SJCRH30 (cell line): ENCODE results near the gene RBBP7. TPM values are rescaled to one million over a fixed set of nuclear protein-coding genes. Genes with fewer than 3 reads are reported as not detected.
A peak's percentile ranks its signal among the peaks of the same experiment; 100 is the strongest.

ENCODE experiments used
- DNase-seq, 2 experiments: peaks; one replicate each; pipeline ENCODE4 v3.0.0-alpha.2; 2015 to 2020
- H3K27ac ChIP-seq: fragments of 250-450 bp; sonication (Bioruptor Pico); 2 replicates; pipeline ENCODE4 v1.5.1; 2020; ENCODE audit warnings: mild to moderate bottlenecking, moderate library complexity
- H3K27me3 ChIP-seq: fragments of 250-450 bp; sonication (Bioruptor Pico); 2 replicates; pipeline ENCODE4 v1.5.1; 2020; ENCODE audit warnings: mild to moderate bottlenecking, moderate library complexity
- H3K36me3 ChIP-seq: fragments of 250-450 bp; sonication (Bioruptor Pico); 2 replicates; pipeline ENCODE4 v1.5.1; 2020; ENCODE audit warnings: mild to moderate bottlenecking, moderate library complexity
- H3K4me1 ChIP-seq: fragments of 250-450 bp; sonication (Bioruptor Pico); 2 replicates; pipeline ENCODE4 v1.5.1; 2020; ENCODE audit warnings: mild to moderate bottlenecking, moderate library complexity
- H3K4me3 ChIP-seq: fragments of 250-450 bp; sonication (Bioruptor Pico); 2 replicates; pipeline ENCODE4 v1.5.1; 2020; ENCODE audit warnings: mild to moderate bottlenecking, moderate library complexity
- H3K9me3 ChIP-seq: fragments of 250-450 bp; sonication (Bioruptor Pico); replicated peaks from 2 replicates; pipeline ENCODE4 v1.5.1; 2020; ENCODE audit warnings: mild to moderate bottlenecking, moderate library complexity
- total RNA-seq: library from RNA; depleted of rRNA; stranded (reverse); fragments of >200 nt; shearing (Covaris generic); gene quantifications from 2 replicates; pipeline ENCODE4 v1.2.3, GENCODE V29; 2014; rRNA removed

Gene RBBP7
- total RNA-seq = 282 and 303 TPM in 2 replicates

- Histone ChIP-seq H3K27me3 (no peaks in the 10 kb centered on the region), H3K27ac (peak within 1 kb of the TSS; percentile 98), H3K9me3 (no peaks in the 10 kb centered on the region), H3K36me3 (peaks cover 33% of the 10 kb centered on the region), H3K4me3 (peak within 1 kb of the TSS; percentile 97), H3K4me1 (0 out of 2 replicates have a peak, but pooled peaks cover 4% of the 10 kb centered on the region)
- peak; percentile 94 to 95 for DNase-seq
Measured at GRCh38 chrX:16870095-16870861, at the start of gene RBBP7. Gene RBBP7, minus strand, starts transcription at chrX:16870362. Its CDS starts 309 bp downstream, at chrX:16870053.

- no peaks in the 10 kb centered on the region for H3K36me3 ChIP-seq
- H3K4me1 ChIP-seq = no peaks in the 10 kb centered on the region
- no peaks in the 10 kb centered on the region for H3K9me3 ChIP-seq
- no peaks in the 10 kb centered on the region for H3K27me3 ChIP-seq
- no peak for DNase-seq
- H3K27ac ChIP-seq = no peak overlapping the region
- H3K4me3 ChIP-seq = no peak overlapping the region
Measured at GRCh38 chrX:16918979-16919378, 48.8 kb upstream of the RBBP7 start.

- Histone ChIP-seq H3K4me3 (no peak overlapping the region), H3K4me1 (no peaks in the 10 kb centered on the region), H3K27me3 (no peaks in the 10 kb centered on the region), H3K27ac (no peak overlapping the region), H3K36me3 (no peaks in the 10 kb centered on the region), H3K9me3 (no peaks in the 10 kb centered on the region)
- no peak for DNase-seq
Measured at GRCh38 chrX:16917120-16917519, 47.0 kb upstream of the RBBP7 start.

GRCh38 chrX:16916561-16916960, 46.4 kb upstream of the RBBP7 start:
- no peaks in the 10 kb centered on the region for H3K27me3 ChIP-seq

GRCh38 chrX:16914058-16914457, 43.9 kb upstream of the RBBP7 start:
- H3K27ac ChIP-seq = no peak overlapping the region
- no peak for DNase-seq
- no peaks in the 10 kb centered on the region for H3K9me3 ChIP-seq

More at GRCh38 chrX:16916561-16916960, 46.4 kb upstream of the RBBP7 start:
- no peaks in the 10 kb centered on the region for H3K36me3 ChIP-seq
- no peak for DNase-seq
- H3K27ac ChIP-seq = no peak overlapping the region
- H3K4me3 ChIP-seq = no peak overlapping the region
- H3K9me3 ChIP-seq = no peaks in the 10 kb centered on the region
- H3K4me1 ChIP-seq = no peaks in the 10 kb centered on the region

GRCh38 chrX:16910376-16910775, 40.2 kb upstream of the RBBP7 start:
- H3K4me3 ChIP-seq = no peak overlapping the region
- no peak overlapping the region for H3K27ac ChIP-seq
- no peaks in the 10 kb centered on the region for H3K36me3 ChIP-seq
- H3K9me3 ChIP-seq = no peaks in the 10 kb centered on the region
- DNase-seq = no peak
- H3K4me1 ChIP-seq = no peaks in the 10 kb centered on the region
- H3K27me3 ChIP-seq = no peaks in the 10 kb centered on the region

More at GRCh38 chrX:16914058-16914457, 43.9 kb upstream of the RBBP7 start:
- H3K4me1 ChIP-seq = no peaks in the 10 kb centered on the region
- H3K27me3 ChIP-seq = no peaks in the 10 kb centered on the region
- no peak overlapping the region for H3K4me3 ChIP-seq
- no peaks in the 10 kb centered on the region for H3K36me3 ChIP-seq

GRCh38 chrX:16903274-16904022, 33.3 kb upstream of the RBBP7 start:
- Histone ChIP-seq H3K9me3 (no peaks in the 10 kb centered on the region), H3K27ac (no peak overlapping the region), H3K27me3 (no peaks in the 10 kb centered on the region), H3K36me3 (no peaks in the 10 kb centered on the region), H3K4me3 (no peak overlapping the region), H3K4me1 (no peaks in the 10 kb centered on the region)
- no peak for DNase-seq

GRCh38 chrX:16897445-16897844, 27.3 kb upstream of the RBBP7 start:
- no peaks in the 10 kb centered on the region for H3K36me3 ChIP-seq
- no peak overlapping the region for H3K27ac ChIP-seq
- H3K4me3 ChIP-seq = no peak overlapping the region
- no peaks in the 10 kb centered on the region for H3K9me3 ChIP-seq
- no peak for DNase-seq
- H3K4me1 ChIP-seq = no peaks in the 10 kb centered on the region
- no peaks in the 10 kb centered on the region for H3K27me3 ChIP-seq

GRCh38 chrX:16892504-16893362, 22.6 kb upstream of the RBBP7 start:
- DNase-seq = peak; percentile 77 to 92
- H3K4me3 ChIP-seq = no peak overlapping the region
- no peaks in the 10 kb centered on the region for H3K4me1 ChIP-seq
- no peak overlapping the region for H3K27ac ChIP-seq
- H3K36me3 ChIP-seq = no peaks in the 10 kb centered on the region
- no peaks in the 10 kb centered on the region for H3K27me3 ChIP-seq
- H3K9me3 ChIP-seq = no peaks in the 10 kb centered on the region

- no peak for DNase-seq
- no peak overlapping the region for H3K4me3 ChIP-seq
- no peaks in the 10 kb centered on the region for H3K27me3 ChIP-seq
Measured at GRCh38 chrX:16885628-16886027, 15.5 kb upstream of the RBBP7 start.

GRCh38 chrX:16883487-16883804, 13.3 kb upstream of the RBBP7 start:
- H3K27ac ChIP-seq = no peak overlapping the region
- H3K4me1 ChIP-seq = peaks cover 6% of the 10 kb centered on the region; the same call in 1 of the 2 replicates
- no peaks in the 10 kb centered on the region for H3K36me3 ChIP-seq
- no peak for DNase-seq
- no peaks in the 10 kb centered on the region for H3K9me3 ChIP-seq
- H3K4me3 ChIP-seq = no peak overlapping the region
- no peaks in the 10 kb centered on the region for H3K27me3 ChIP-seq

More at GRCh38 chrX:16885628-16886027, 15.5 kb upstream of the RBBP7 start:
- H3K27ac ChIP-seq = no peak overlapping the region
- no peaks in the 10 kb centered on the region for H3K9me3 ChIP-seq
- no peaks in the 10 kb centered on the region for H3K36me3 ChIP-seq
- H3K4me1 ChIP-seq = peaks cover 6% of the 10 kb centered on the region; the same call in 1 of the 2 replicates

- peak overlapping the region; percentile 45 for H3K27ac ChIP-seq
- no peaks in the 10 kb centered on the region for H3K36me3 ChIP-seq
- peak overlapping the region; percentile 52 for H3K4me3 ChIP-seq
- H3K27me3 ChIP-seq = no peaks in the 10 kb centered on the region
- DNase-seq = peak; percentile 77 to 91
- no peaks in the 10 kb centered on the region for H3K9me3 ChIP-seq
- H3K4me1 ChIP-seq = peaks cover 6% of the 10 kb centered on the region; the same call in 1 of the 2 replicates
Measured at GRCh38 chrX:16882702-16883486, 12.7 kb upstream of the RBBP7 start.

GRCh38 chrX:16882169-16882568, 12.0 kb upstream of the RBBP7 start:
- H3K27me3 ChIP-seq = no peaks in the 10 kb centered on the region
- no peaks in the 10 kb centered on the region for H3K36me3 ChIP-seq
- H3K9me3 ChIP-seq = no peaks in the 10 kb centered on the region
- peak overlapping the region; percentile 45 for H3K27ac ChIP-seq
- H3K4me3 ChIP-seq = peak overlapping the region; percentile 52
- peaks cover 6% of the 10 kb centered on the region; the same call in 1 of the 2 replicates for H3K4me1 ChIP-seq
- peak; percentile 57 to 61 for DNase-seq

GRCh38 chrX:16876696-16877095, 6.5 kb upstream of the RBBP7 start:
- Histone ChIP-seq H3K36me3 (no peaks in the 10 kb centered on the region), H3K27me3 (no peaks in the 10 kb centered on the region; the same call in 1 of the 2 replicates), H3K27ac (no peak overlapping the region), H3K4me3 (no peak overlapping the region), H3K9me3 (no peaks in the 10 kb centered on the region), H3K4me1 (peaks cover 1% of the 10 kb centered on the region; the same call in 1 of the 2 replicates)
- no peak for DNase-seq
